GM19238 (cell line): ENCODE measurements around the gene TRANK1.
A peak's percentile ranks its signal among the peaks of the same experiment; 100 is the strongest.

Source experiments
- DNase-seq: peaks from one replicate; pipeline ENCODE4 v3.0.0; 2011; ENCODE audit warnings: low spot score; ENCODE audit not compliant: insufficient read length

The TRANK1 gene

DNA sequence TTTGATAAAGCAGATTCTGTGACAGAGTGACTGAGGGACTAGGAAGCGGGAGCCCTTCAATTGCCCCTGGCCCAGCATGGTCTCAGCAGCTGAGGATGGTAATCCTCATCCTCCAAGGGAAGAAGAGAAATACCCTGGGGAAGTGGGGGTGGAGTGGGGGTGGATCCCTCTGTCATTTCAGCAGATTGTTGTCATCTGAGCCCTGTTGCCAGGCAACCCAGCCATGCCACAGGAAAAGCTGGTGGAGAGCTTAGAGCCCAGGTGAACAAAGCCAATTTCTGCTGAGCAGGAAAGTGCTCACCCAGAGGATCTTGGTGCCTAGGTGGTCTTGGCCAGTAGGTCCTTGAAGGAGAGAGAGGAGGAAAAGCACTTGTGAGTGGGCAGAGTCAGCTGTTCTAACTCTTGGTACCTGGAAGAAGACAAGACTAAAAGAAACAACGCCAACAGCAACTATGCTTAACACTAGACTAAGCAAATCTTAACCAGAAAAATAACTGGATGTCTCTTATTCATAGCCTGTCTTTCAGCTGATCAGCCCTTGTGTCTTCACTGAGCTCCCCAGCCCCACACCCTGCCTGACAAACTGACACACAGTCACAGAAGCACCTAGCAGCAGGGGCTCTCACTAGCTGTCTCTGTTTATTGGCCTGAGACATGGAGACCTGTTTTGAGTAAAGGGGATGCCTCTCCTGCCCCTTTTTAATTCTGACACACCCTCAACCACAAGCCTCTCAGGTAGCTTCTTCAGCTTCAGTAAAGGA, 140.4 kb downstream of the TRANK1 start:
- no peak for DNase-seq

GRCh38 chr3:36803091-36803791, 141.6 kb downstream of the TRANK1 start:
- no peak for DNase-seq

- DNase-seq, result no peak
Measured at GRCh38 chr3:36800533-36801116, 144.2 kb downstream of the TRANK1 start.

GRCh38 chr3:36796881-36797280, 148.0 kb downstream of the TRANK1 start:
- DNase-seq, result no peak

DNA sequence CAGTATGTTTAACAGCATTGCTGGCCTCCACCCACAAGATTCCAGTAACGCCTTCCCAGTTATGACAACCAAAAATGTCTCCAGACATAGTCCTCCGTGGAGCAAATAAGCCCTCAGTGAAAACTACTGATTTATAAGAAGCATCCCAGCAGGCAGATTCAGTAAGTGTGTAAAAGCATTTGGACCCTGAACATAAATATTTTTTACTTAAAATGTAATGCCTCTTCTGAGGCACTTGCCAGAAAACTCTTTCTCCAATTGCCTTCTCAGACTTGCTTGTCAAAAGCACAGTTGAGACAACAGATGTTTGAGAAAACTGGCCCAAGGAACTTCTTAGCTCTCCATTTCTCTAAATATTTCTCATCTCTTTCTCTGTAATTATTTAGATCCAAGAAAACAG, 148.7 kb downstream of the TRANK1 start:
- no peak for DNase-seq

GRCh38 chr3:36795622-36796021, 149.2 kb downstream of the TRANK1 start:
- no peak for DNase-seq

DNA sequence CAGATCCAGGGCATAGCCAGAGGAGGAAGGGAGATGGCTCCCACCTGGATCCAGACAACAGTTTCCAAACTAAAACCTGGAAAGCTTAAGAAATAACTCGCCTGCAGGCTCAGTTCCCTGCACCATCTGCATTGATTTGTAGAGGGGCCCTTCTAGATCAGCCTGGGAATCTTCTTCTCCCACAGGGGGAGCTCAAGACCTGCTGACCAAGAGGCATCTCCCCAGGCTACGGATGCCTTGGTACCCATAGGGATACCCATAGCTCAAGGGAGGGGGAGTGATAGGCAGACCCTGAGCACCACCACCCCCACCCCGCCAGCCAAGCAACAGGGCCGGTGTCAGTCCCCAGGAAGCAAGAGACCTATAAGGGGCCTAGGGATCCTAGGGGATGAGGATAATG, 152.5 kb downstream of the TRANK1 start:
- DNase-seq, result peak; percentile 8

DNA sequence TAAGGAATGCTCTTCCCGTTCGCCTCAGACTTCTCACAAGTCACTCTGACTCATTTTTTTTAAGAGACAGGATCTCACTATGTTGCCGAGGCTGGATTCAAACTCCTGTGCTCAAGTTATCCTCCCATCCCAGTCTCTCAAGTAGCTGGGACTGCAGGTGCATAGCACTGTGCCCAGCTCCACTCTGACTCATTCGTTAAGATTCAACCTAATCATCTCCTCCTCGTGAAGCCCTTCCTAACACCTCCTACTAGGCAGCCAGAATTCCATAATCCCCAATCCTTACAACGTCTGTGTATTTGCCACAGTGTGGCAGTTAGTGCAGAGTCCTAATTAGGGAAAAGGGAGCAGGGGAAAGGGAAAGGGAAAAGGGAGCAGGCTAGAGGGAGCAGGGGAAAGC, 154.1 kb downstream of the TRANK1 start:
- no peak for DNase-seq

GRCh38 chr3:36786921-36787890, 157.6 kb downstream of the TRANK1 start:
- no peak for DNase-seq

DNA sequence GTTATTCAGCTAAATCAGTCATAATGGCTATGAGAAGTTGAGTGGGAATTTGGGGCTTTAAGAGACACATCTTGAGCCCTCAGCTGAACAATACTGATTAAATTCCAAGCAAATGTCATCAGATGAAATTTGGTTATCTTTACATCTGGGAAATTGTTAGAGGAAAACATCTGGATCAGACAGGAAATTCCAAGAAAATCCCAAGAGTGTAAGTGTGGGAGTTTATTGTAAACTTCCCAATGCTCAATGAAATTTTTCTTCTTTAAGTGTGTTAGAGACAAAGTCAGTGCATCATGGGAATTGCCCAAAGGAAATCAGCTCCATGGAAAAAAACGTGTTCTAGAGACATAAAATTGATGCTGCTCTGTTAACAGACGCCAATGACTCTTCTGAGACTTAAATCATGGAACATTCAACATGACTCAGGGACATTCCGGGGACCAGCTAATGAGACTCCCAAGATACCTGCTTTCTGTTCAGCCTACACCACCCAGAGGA, 160.7 kb downstream of the TRANK1 start:
- no peak for DNase-seq

DNA sequence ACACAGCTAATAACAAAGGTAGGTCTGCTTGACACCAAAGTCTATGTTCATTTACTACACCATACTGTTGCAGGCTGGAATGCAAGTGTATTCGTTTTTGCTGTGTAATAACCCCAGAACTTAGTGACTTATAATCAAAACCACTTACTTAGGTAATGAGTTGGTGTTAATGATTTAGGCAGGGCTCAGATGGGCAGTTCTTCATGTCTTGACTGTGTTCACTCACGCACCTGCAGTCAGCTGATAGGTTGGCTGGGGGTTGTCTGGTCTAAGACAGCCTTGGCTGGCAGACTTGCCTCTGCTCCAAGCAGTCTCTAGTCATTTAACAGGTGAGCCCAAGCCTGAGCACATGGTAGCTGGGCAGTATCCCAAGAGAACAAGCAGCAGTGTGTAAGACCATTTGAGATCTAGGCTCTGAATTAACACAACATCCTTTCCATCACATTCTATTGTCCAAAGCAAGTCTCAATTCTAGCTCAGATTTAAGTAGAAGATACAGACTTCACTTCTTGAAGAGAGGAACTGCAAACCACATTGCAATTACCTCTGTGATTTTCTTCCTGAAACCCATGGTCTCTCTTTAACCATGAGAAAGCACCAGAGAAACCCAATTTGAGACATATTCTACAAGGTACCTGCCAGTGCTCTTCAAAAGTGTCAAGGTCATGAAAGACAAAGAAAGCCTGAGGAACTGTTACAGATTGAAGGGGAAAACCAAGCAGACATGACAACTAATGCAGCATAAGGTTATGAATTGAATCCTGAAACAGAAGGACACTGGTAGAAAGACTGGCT, 167.2 kb downstream of the TRANK1 start:
- no peak for DNase-seq
